Measurements from ENCODE around the gene LYZL2. TPM values are rescaled to one million over a fixed set of nuclear protein-coding genes. Genes with fewer than 3 reads are reported as not detected.

Gene LYZL2
- total RNA-seq: not detected in 2 replicates

GRCh38 chr10:30629653-30630052 lies at the start of gene LYZL2:
Gene LYZL2, minus strand, starts transcription at chr10:30629753. Its CDS starts 2,838 bp downstream, at chr10:30626915.

Other genes with a start within 250 kb of the LYZL2 start
- gene MAP3K8, start 195.6 kb downstream of the LYZL2 start, total RNA-seq: 11.1 and 12.6 TPM in 2 replicates